PC-9 (cell line): ENCODE measurements around the gene DLD. TPM values are rescaled to one million over a fixed set of nuclear protein-coding genes. Genes with fewer than 3 reads are reported as not detected.

Source experiments
- BruUV-seq: library from RNA; stranded (reverse); fragments of 400-500 nt; replicated peaks from 2 replicates; lab custom pipeline; 2021; lab: Mats Ljungman, UMichigan
- CTCF ChIA-PET: fragments of 300-600 bp; sonication (Branson Sonifier 250); formaldehyde crosslinking; loops from one replicate; lab custom pipeline; 2022; ENCODE audit warnings: antibody characterized with exemption; lab: Charles Lee
- POLR2A ChIA-PET: fragments of 300-600 bp; sonication (Branson Sonifier 250); formaldehyde crosslinking; loops from one replicate; lab custom pipeline; 2022; ENCODE audit warnings: antibody characterized with exemption; ENCODE audit not compliant: unreplicated experiment; lab: Charles Lee
- DNase-seq, 2 experiments: peaks; one replicate each; pipeline versions ENCODE4 v3.0.0 to v3.0.0-alpha.2; 2015 to 2022; ENCODE audit warnings: mixed read lengths in 1 of 2
- H2AFZ ChIP-seq: fragments of 200-600 bp; sonication (generic); 2 replicates; pipeline ENCODE4 v1.8.1; 2017; ENCODE audit warnings: antibody characterized with exemption
- H3F3A ChIP-seq: fragments of 200-600 bp; sonication (generic); 2 replicates; pipeline ENCODE4 v1.8.1; 2017; ENCODE audit warnings: antibody characterized with exemption, mild to moderate bottlenecking, low read depth; ENCODE audit not compliant: insufficient read depth
- H3K27ac ChIP-seq: fragments of 200-600 bp; sonication (generic); 2 replicates; pipeline ENCODE4 v1.6.1; 2016; ENCODE audit warnings: mixed run types
- H3K27me3 ChIP-seq: fragments of 200-600 bp; sonication (generic); 2 replicates; pipeline ENCODE4 v1.6.1; 2016; ENCODE audit warnings: low read depth, mixed run types; ENCODE audit not compliant: insufficient read depth
- H3K36me3 ChIP-seq: fragments of 200-600 bp; sonication (generic); 2 replicates; pipeline ENCODE4 v1.6.1; 2016; ENCODE audit warnings: low read depth, mixed run types
- H3K4me1 ChIP-seq: fragments of 200-600 bp; sonication (generic); replicated peaks from 2 replicates; pipeline ENCODE4 v1.6.1; 2016; ENCODE audit warnings: mixed run types; ENCODE audit not compliant: insufficient read depth
- H3K4me2 ChIP-seq: fragments of 200-600 bp; sonication (generic); 2 replicates; pipeline ENCODE4 v1.6.1; 2017; ENCODE audit warnings: mixed run types
- H3K4me3 ChIP-seq: fragments of 200-600 bp; sonication (generic); 2 replicates; pipeline ENCODE4 v1.6.1; 2016; ENCODE audit warnings: mixed run types
- H3K79me2 ChIP-seq: fragments of 200-600 bp; sonication (generic); 2 replicates; pipeline ENCODE4 v1.6.1; 2017; ENCODE audit warnings: low read depth, mixed run types
- H3K9me2 ChIP-seq: fragments of 200-600 bp; sonication (generic); 2 replicates; pipeline ENCODE4 v1.8.1; 2017; ENCODE audit warnings: mild to moderate bottlenecking; ENCODE audit not compliant: insufficient read depth
- H3K9me3 ChIP-seq: fragments of 200-600 bp; sonication (generic); 2 replicates; pipeline ENCODE4 v1.8.1; 2016; ENCODE audit warnings: low read depth; ENCODE audit not compliant: insufficient read depth
- H4K20me1 ChIP-seq: fragments of 200-600 bp; sonication (generic); 2 replicates; pipeline ENCODE4 v1.8.1; 2017; ENCODE audit not compliant: insufficient read depth
- CTCF ChIP-seq: fragments of 200-600 bp; sonication (generic); conservative IDR thresholded peaks from 2 replicates; pipeline ENCODE4 v1.6.1; 2017; ENCODE audit warnings: mixed run types, antibody characterized with exemption, mild to moderate bottlenecking, moderate library complexity
- EZH2 ChIP-seq: fragments of 200-600 bp; sonication (generic); IDR thresholded peaks from 2 replicates; pipeline ENCODE4 v1.8.0; 2017; ENCODE audit warnings: antibody characterized with exemption, low read depth
- intact Hi-C: fragments of 100-400 bp; cut with micrococcal nuclease; formaldehyde crosslinking; loops from one replicate; pipeline ENCODE4 v1.10.0; 2022; ENCODE audit not compliant: unreplicated experiment
- total RNA-seq: library from RNA; stranded (reverse); gene quantifications from 2 replicates; pipeline ENCODE4 v1.2.3, GENCODE V29; 2021

The DLD gene
- total RNA-seq, 1 experiment from 2014 or later: 157 TPM

DNA sequence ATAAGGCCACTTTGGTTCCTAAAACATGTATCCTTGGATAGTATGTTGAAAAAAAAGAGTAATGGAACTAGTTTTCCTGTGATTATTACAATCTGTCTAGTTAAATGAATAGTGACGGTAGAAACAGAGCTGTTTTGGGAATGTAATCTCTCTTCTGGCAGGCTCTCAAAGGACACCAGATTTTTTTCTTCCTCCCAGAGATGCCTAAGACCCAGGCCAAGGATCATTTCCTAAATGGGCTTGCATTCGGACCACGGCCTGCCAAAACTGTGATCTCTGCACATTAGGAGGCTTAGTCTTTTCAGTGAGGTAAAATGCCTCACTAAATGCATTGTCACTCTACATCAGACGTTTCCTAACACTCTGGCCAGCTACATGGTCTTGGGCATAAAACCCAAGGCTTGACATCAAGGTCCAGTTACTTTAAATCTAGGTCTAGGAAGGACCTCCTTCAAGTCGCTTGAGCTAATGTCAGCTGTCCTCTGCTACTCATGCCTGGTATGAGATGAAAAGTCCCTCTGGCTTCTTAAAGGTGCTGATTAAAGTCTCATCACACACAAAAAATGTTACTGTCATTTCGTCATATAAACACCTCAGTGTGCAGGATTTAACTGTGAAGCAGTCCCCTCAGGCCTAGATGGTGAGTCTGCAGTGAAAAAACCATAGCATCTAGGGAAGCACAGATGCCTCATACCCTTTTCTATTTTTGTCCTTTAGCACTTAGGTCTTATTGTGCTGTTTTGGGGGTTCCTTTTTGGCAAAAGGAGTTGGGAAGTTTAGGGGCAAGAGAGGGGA lies 47.7 kb downstream of the DLD start:
- Histone ChIP-seq H4K20me1 (no peaks in the 10 kb centered on the region), H3F3A (peaks cover 27% of the 10 kb centered on the region), H3K9me3 (no peaks in the 10 kb centered on the region), H3K4me3 (no peak overlapping the region), H3K27ac (no peak overlapping the region), H3K4me1 (no peaks in the 10 kb centered on the region), H2AFZ (no peak overlapping the region), H3K4me2 (no peak overlapping the region), H3K36me3 (peaks cover 31% of the 10 kb centered on the region), H3K27me3 (no peaks in the 10 kb centered on the region), H3K9me2 (no peaks in the 10 kb centered on the region), H3K79me2 (no peaks in the 10 kb centered on the region)
- intact Hi-C loops: no loop called here
- BruUV-seq: no TSS peak
- no peak for DNase-seq
- CTCF ChIA-PET: no interaction called here
- TF ChIP-seq EZH2: no peak
- TF ChIP-seq CTCF: no peak
- POLR2A ChIA-PET: no interaction called here

DNA sequence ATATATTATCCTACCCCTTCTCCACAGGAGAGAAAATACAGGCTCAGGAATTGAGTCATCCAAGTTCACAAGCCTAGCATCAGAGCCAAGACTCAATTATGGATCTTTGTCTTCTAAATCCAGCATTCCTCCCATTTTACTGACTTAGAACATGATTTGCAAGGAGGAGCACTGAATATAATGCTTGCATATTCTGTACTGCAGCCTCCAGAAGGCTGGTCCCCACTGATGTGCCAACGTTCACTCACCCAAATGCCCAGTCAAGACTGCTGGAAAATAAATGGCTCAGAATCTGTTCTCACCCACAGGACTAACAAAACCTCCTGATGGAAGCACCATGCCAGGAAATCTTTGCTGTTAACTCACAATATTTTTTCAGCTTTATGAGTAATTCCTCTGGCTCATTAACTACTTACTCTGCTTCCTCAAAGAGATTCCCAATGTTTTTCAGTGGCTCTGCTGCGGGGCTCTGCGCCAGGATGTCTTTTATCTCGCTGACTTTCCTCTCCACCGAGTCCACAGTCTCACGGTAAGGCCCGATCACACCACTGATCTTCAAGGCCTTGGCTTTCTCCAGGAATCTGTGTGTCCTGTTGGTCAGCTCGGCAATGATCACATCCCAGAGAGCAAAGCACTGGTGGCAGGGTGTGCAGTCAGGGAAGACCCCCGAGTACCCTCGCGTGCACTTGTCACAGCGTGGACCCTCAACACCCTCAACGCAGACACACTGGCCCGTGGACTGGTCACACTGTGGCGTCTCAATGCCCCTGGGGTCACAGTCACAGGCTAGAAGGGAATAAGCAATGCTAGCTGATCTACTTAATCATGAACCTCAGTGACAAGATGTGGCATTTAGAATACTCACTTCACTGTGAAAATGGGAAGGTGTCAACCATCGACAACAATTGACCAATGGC lies 48.8 kb downstream of the DLD start:
- no peak for TF ChIP-seq CTCF
- no peak for TF ChIP-seq EZH2
- ChIA-PET POLR2A (no interaction called here), CTCF (no interaction called here)
- peaks cover 21% of the 10 kb centered on the region; the same call in 1 of the 2 replicates for H3F3A ChIP-seq
- no peak for DNase-seq
- no peaks in the 10 kb centered on the region for H3K27me3 ChIP-seq
- intact Hi-C loops: loop anchor here (10.0 kb wide), 1 partner anchor 585 kb away; the partner anchor contains the start of gene PNPLA8
- BruUV-seq: no TSS peak
- no peak overlapping the region for H3K4me3 ChIP-seq
- no peak overlapping the region for H2AFZ ChIP-seq
- no peaks in the 10 kb centered on the region for H3K79me2 ChIP-seq
- H3K4me1 ChIP-seq: no peaks in the 10 kb centered on the region
- no peaks in the 10 kb centered on the region for H3K9me3 ChIP-seq
- peaks cover 43% of the 10 kb centered on the region for H3K36me3 ChIP-seq
- H3K9me2 ChIP-seq: no peaks in the 10 kb centered on the region
- no peaks in the 10 kb centered on the region for H4K20me1 ChIP-seq
- H3K27ac ChIP-seq: no peak overlapping the region
- no peak overlapping the region for H3K4me2 ChIP-seq

DNA sequence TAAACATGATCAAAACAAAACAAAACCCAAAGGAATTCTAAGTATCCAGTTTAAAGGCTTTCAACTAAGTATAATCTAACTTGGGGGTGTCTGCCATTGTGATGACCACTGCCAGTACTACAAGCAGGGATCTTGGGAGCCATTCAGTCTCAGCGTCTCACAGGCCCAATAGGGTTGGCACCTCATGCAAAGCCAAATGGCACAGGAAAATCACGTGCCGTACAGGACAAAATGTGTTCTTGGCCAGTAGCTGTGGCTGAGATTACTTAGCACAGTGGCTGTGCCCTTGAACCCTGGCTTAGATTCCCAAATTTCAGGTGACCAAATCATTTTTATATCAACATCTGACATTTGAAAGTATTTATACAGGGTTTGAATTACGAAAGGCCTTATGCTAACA lies 50.0 kb downstream of the DLD start:
- intact Hi-C loops: loop anchor here (10.0 kb wide), 1 partner anchor 584 kb away; the partner anchor contains the start of gene PNPLA8

More for the DNA sequence above, 50.0 kb downstream of the DLD start:
- ChIA-PET CTCF (no interaction called here), POLR2A (no interaction called here)
- TF ChIP-seq CTCF (no peak), EZH2 (no peak)
- Histone ChIP-seq H2AFZ (no peak overlapping the region), H3K9me2 (no peaks in the 10 kb centered on the region), H3K27me3 (no peaks in the 10 kb centered on the region), H3K4me2 (no peak overlapping the region), H3K9me3 (no peaks in the 10 kb centered on the region), H4K20me1 (no peaks in the 10 kb centered on the region), H3K4me1 (no peaks in the 10 kb centered on the region), H3K27ac (no peak overlapping the region), H3K36me3 (peaks cover 41% of the 10 kb centered on the region), H3F3A (0 out of 2 replicates have a peak, but pooled peaks cover 14% of the 10 kb centered on the region), H3K4me3 (no peak overlapping the region), H3K79me2 (no peaks in the 10 kb centered on the region)
- BruUV-seq: no TSS peak
- no peak for DNase-seq
